HepG2 (cell line): ENCODE data around the gene NDRG3. TPM values are rescaled to one million over a fixed set of nuclear protein-coding genes. Genes with fewer than 3 reads are reported as not detected.

Experiments
- ATF6 ChIP-seq: sonication (generic); formaldehyde crosslinking; conservative IDR thresholded peaks from 2 replicates; pipeline ENCODE4 v1.4.0; 2020; ENCODE audit warnings: missing genetic modification reagents
- CCAR2 ChIP-seq: fragments of 200-400 bp; formaldehyde crosslinking; optimal IDR thresholded peaks from 2 replicates; pipeline ENCODE3; 2018; ENCODE audit warnings: low read depth, mild to moderate bottlenecking, low read length, moderate library complexity
- GATA4 ChIP-seq: sonication (generic); IDR thresholded peaks from 2 replicates; pipeline ENCODE4 v1.6.1; 2016; ENCODE audit warnings: antibody characterized with exemption, low read depth, borderline replicate concordance
- KDM1A ChIP-seq: IDR thresholded peaks from 2 replicates; pipeline ENCODE4 v1.6.1; 2016; ENCODE audit warnings: missing compliant biosample characterization
- NR2F1 ChIP-seq, 2 experiments: fragments of 450-650 bp in 1 of 2; formaldehyde crosslinking in 1 of 2; IDR thresholded peaks; 2 replicates each; pipeline versions ENCODE4 v1.5.0 to v1.6.1; 2016 to 2020; ENCODE audit warnings: mild to moderate bottlenecking in 1 of 2, missing compliant biosample characterization in 1 of 2, missing genetic modification reagents in 1 of 2, moderate library complexity in 1 of 2
- ONECUT2 ChIP-seq: sonication (generic); formaldehyde crosslinking; IDR thresholded peaks from 2 replicates; pipeline ENCODE4 v1.4.0; 2020; ENCODE audit warnings: missing genetic modification reagents
- RAD51 ChIP-seq: fragments of 450-650 bp; IDR thresholded peaks from 2 replicates; pipeline ENCODE4 v1.6.1; 2016; ENCODE audit warnings: borderline replicate concordance
- RARG ChIP-seq: sonication (generic); formaldehyde crosslinking; IDR thresholded peaks from 2 replicates; pipeline ENCODE4 v1.4.0; 2020; ENCODE audit warnings: low read depth, mild to moderate bottlenecking, missing genetic modification reagents
- RFX5 ChIP-seq: IDR thresholded peaks from 2 replicates; pipeline ENCODE4 v1.6.1; 2011; ENCODE audit warnings: low read depth, low read length, improper control_type of control experiment
- SP1 ChIP-seq, 2 experiments: fragments of 450-650 bp in 1 of 2; sonication (generic) in 1 of 2; formaldehyde crosslinking in 1 of 2; IDR thresholded peaks; 2 replicates each; pipeline versions ENCODE4 v1.4.0 to v1.6.1; 2016 to 2020; ENCODE audit warnings: missing genetic modification reagents in 1 of 2
- ZBTB44 ChIP-seq: sonication (generic); formaldehyde crosslinking; IDR thresholded peaks from 2 replicates; pipeline ENCODE4 v1.4.0; 2020; ENCODE audit warnings: missing genetic modification reagents
- ZNF224 ChIP-seq: sonication (generic); formaldehyde crosslinking; IDR thresholded peaks from 2 replicates; pipeline ENCODE4 v1.5.0; 2020; ENCODE audit warnings: mild to moderate bottlenecking, missing genetic modification reagents
- ZNF24 ChIP-seq: fragments of 450-650 bp; IDR thresholded peaks from 2 replicates; pipeline ENCODE4 v1.6.1; 2017; ENCODE audit warnings: antibody characterized with exemption, mild to moderate bottlenecking
- ZNF326 ChIP-seq: sonication (generic); formaldehyde crosslinking; IDR thresholded peaks from 2 replicates; pipeline ENCODE4 v1.4.0; 2020; ENCODE audit warnings: missing genetic modification reagents, borderline replicate concordance
- ZNF362 ChIP-seq: sonication (generic); formaldehyde crosslinking; IDR thresholded peaks from 2 replicates; pipeline ENCODE4 v1.4.0; 2020; ENCODE audit warnings: missing genetic modification reagents, mild to moderate bottlenecking, borderline replicate concordance
- ZNF557 ChIP-seq: sonication (generic); formaldehyde crosslinking; IDR thresholded peaks from 2 replicates; pipeline ENCODE4 v1.4.0; 2020; ENCODE audit warnings: missing genetic modification reagents
- ZNF776 ChIP-seq: sonication (generic); formaldehyde crosslinking; IDR thresholded peaks from 2 replicates; pipeline ENCODE4 v1.4.0; 2020; ENCODE audit warnings: mild to moderate bottlenecking, missing genetic modification reagents
- ZNF850 ChIP-seq: sonication (generic); formaldehyde crosslinking; conservative IDR thresholded peaks from 2 replicates; pipeline ENCODE4 v1.9.0; 2021; ENCODE audit warnings: mild to moderate bottlenecking, missing genetic modification reagents
- ZNF891 ChIP-seq: sonication (generic); formaldehyde crosslinking; IDR thresholded peaks from 2 replicates; pipeline ENCODE4 v1.5.0; 2020; ENCODE audit warnings: mild to moderate bottlenecking, missing genetic modification reagents
- ZSCAN12 ChIP-seq: sonication (generic); formaldehyde crosslinking; IDR thresholded peaks from 2 replicates; pipeline ENCODE4 v1.9.0; 2021; ENCODE audit warnings: mild to moderate bottlenecking, missing genetic modification reagents
- polyA plus RNA-seq, 8 experiments: library from polyadenylated mRNA; depleted of rRNA in 3 of 8; stranded (reverse) in 7 of 8; unstranded in 1 of 8; fragments of >200 nt; fragmentation: Illumina TruSeq in 4 of 8; extraction: Trizol in 4 of 8; gene quantifications; 2 replicates each; pipeline versions ENCODE4 v1.2.1 to v1.2.3, GENCODE V29; 2011 to 2016; ENCODE audit warnings: low read depth in 4 of 8, missing spikeins in 1 of 8, mixed read lengths in 1 of 8; ENCODE audit not compliant: insufficient read depth in 1 of 8
- total RNA-seq, 5 experiments: library from RNA; depleted of rRNA; stranded (reverse); fragments of >200 nt; fragmentation: Illumina TruSeq; extraction: Trizol; gene quantifications; 2 replicates each; pipeline ENCODE4 v1.2.3, GENCODE V29; 2016; ENCODE audit warnings: low read depth in 1 of 5
- TF ChIP-seq, protein P1 (sequence below): sonication (generic); formaldehyde crosslinking; IDR thresholded peaks from 2 replicates; pipeline ENCODE4 v1.4.0; 2020; ENCODE audit warnings: missing genetic modification reagents

NDRG3 gene
- total and polyA plus RNA-seq, 2 of the 13 experiments (the other 11 are each of a cell fraction or from before 2014, with no cell fraction given), result 36.0 to 40.5 TPM

DNA sequence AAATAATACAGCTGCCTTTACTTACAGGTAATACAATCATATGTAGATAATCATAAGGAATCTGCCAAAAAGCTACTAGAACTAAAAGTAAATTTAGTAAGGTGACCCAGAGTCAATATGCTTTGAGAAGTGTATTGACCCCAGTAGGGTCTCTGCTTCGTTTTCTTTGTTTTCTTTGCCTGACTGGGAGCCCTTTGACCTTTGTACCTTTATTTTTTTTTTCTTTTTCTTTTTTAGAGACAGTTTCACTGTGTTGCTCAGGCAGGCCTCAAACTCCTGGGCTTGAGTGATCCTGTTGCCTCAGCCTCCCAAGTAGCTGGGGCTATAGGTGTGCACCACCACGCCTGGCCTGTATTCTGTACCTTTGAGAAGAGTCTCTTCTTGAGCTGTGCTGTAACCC lies 122.4 kb downstream of the NDRG3 start (continued):
- TF ChIP-seq ATF6 (CRISPR knock-in tag) (no peak), ONECUT2 (no peak), ZNF24 (no peak), GATA4 (no peak), ZNF850 (CRISPR knock-in tag) (no peak), CCAR2 (no peak), NR2F1 (CRISPR knock-in tag; IDR thresholded peaks at IDR 0.05) (peak; percentile 81 to 86; a peak in 3 of 4 replicates), RARG (CRISPR knock-in tag) (no peak), RFX5 (no peak), ZSCAN12 (CRISPR knock-in tag) (no peak), ZNF776 (CRISPR knock-in tag) (no peak), SP1 (IDR thresholded peaks at IDR 0.05) (no peak), SP1 (CRISPR knock-in tag; IDR thresholded peaks at IDR 0.05) (no peak), ZNF891 (CRISPR knock-in tag) (no peak), ZBTB44 (CRISPR knock-in tag) (no peak), ZNF362 (CRISPR knock-in tag) (peak; percentile 94), ZNF224 (no peak), KDM1A (CRISPR knock-in tag) (peak; percentile 22; the same call in 1 of the 2 replicates), ZNF557 (CRISPR knock-in tag) (no peak), RAD51 (no peak), ZNF326 (CRISPR knock-in tag) (no peak)
- TF ChIP-seq, protein P1, sequence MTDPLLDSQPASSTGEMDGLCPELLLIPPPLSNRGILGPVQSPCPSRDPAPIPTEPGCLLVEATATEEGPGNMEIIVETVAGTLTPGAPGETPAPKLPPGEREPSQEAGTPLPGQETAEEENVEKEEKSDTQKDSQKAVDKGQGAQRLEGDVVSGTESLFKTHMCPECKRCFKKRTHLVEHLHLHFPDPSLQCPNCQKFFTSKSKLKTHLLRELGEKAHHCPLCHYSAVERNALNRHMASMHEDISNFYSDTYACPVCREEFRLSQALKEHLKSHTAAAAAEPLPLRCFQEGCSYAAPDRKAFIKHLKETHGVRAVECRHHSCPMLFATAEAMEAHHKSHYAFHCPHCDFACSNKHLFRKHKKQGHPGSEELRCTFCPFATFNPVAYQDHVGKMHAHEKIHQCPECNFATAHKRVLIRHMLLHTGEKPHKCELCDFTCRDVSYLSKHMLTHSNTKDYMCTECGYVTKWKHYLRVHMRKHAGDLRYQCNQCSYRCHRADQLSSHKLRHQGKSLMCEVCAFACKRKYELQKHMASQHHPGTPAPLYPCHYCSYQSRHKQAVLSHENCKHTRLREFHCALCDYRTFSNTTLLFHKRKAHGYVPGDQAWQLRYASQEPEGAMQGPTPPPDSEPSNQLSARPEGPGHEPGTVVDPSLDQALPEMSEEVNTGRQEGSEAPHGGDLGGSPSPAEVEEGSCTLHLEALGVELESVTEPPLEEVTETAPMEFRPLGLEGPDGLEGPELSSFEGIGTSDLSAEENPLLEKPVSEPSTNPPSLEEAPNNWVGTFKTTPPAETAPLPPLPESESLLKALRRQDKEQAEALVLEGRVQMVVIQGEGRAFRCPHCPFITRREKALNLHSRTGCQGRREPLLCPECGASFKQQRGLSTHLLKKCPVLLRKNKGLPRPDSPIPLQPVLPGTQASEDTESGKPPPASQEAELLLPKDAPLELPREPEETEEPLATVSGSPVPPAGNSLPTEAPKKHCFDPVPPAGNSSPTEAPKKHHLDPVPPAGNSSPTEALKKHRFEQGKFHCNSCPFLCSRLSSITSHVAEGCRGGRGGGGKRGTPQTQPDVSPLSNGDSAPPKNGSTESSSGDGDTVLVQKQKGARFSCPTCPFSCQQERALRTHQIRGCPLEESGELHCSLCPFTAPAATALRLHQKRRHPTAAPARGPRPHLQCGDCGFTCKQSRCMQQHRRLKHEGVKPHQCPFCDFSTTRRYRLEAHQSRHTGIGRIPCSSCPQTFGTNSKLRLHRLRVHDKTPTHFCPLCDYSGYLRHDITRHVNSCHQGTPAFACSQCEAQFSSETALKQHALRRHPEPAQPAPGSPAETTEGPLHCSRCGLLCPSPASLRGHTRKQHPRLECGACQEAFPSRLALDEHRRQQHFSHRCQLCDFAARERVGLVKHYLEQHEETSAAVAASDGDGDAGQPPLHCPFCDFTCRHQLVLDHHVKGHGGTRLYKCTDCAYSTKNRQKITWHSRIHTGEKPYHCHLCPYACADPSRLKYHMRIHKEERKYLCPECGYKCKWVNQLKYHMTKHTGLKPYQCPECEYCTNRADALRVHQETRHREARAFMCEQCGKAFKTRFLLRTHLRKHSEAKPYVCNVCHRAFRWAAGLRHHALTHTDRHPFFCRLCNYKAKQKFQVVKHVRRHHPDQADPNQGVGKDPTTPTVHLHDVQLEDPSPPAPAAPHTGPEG, result no peak
